IMR-90 (cell line): ENCODE measurements around the gene PLA2G4B. TPM values are rescaled to one million over a fixed set of nuclear protein-coding genes. Genes with fewer than 3 reads are reported as not detected.

Source experiments
- ATAC-seq: fragments of 200-7000 bp; cut with Tn5 transposase; 2 replicates; pipeline ENCODE4 v1.9.1; 2020; ENCODE audit warnings: low read depth, mild to moderate bottlenecking, moderate library complexity
- BruUV-seq: library from RNA; stranded (reverse); fragments of 400-500 nt; replicated peaks from 2 replicates; lab custom pipeline; 2021; lab: Mats Ljungman, UMichigan
- CTCF ChIA-PET: fragments of 300-600 bp; formaldehyde crosslinking; extraction: SDS; loops from one replicate; lab custom pipeline; 2021; ENCODE audit warnings: antibody characterized with exemption; lab: Yijun Ruan, JAX
- POLR2A ChIA-PET: fragments of 300-600 bp; sonication (Branson Sonifier 250); formaldehyde crosslinking; loops from one replicate; lab custom pipeline; 2022; ENCODE audit warnings: antibody characterized with exemption; ENCODE audit not compliant: unreplicated experiment; lab: Charles Lee
- DNase-seq: peaks from one replicate; pipeline ENCODE4 v3.0.0; 2013
- H2AFZ ChIP-seq: replicated peaks from 2 replicates; pipeline ENCODE3; 2013; ENCODE audit warnings: low read length, mild to moderate bottlenecking; ENCODE audit not compliant: poor library complexity
- H2AK5ac ChIP-seq: 2 replicates; pipeline ENCODE4 v1.6.1; 2013; ENCODE audit warnings: low read depth, low read length, inconsistent platforms
- H2AK9ac ChIP-seq: replicated peaks from 2 replicates; pipeline ENCODE3; 2013; ENCODE audit warnings: mild to moderate bottlenecking, low read depth, low read length, moderate library complexity; ENCODE audit not compliant: poor library complexity
- H2BK120ac ChIP-seq: 2 replicates; pipeline ENCODE4 v1.6.1; 2013; ENCODE audit warnings: low read depth, low read length, inconsistent platforms
- H2BK15ac ChIP-seq: 3 replicates; pipeline ENCODE4 v1.6.1; 2013; ENCODE audit warnings: low read depth, low read length, inconsistent platforms
- H2BK20ac ChIP-seq: 2 replicates; pipeline ENCODE4 v1.6.1; 2013; ENCODE audit warnings: low read depth, mild to moderate bottlenecking, inconsistent platforms, low read length, moderate library complexity
- H2BK5ac ChIP-seq: 2 replicates; pipeline ENCODE4 v1.6.1; 2013; ENCODE audit warnings: mild to moderate bottlenecking, low read depth, low read length, inconsistent platforms; ENCODE audit not compliant: poor library complexity, severe bottlenecking
- H3K14ac ChIP-seq: replicated peaks from 2 replicates; pipeline ENCODE4 v1.6.1; 2013; ENCODE audit warnings: low read depth, low read length, inconsistent platforms
- H3K18ac ChIP-seq: 2 replicates; pipeline ENCODE4 v1.6.1; 2013; ENCODE audit warnings: low read depth, low read length, control low read depth
- H3K23ac ChIP-seq: 2 replicates; pipeline ENCODE4 v1.6.1; 2013; ENCODE audit warnings: low read depth, low read length, inconsistent platforms
- H3K27ac ChIP-seq: 2 replicates; pipeline ENCODE4 v1.5.1; 2013; ENCODE audit warnings: mild to moderate bottlenecking, control low read depth, low read length; ENCODE audit not compliant: insufficient read depth
- H3K27me3 ChIP-seq: 2 replicates; pipeline ENCODE4 v1.6.1; 2013; ENCODE audit warnings: low read length; ENCODE audit not compliant: control insufficient read depth, insufficient read depth
- H3K36me3 ChIP-seq: 2 replicates; pipeline ENCODE4 v1.6.1; 2013; ENCODE audit warnings: low read length, mixed read lengths; ENCODE audit not compliant: control insufficient read depth, insufficient read depth
- H3K4ac ChIP-seq: 2 replicates; pipeline ENCODE4 v1.6.1; 2013; ENCODE audit warnings: low read depth, low read length, inconsistent platforms
- H3K4me1 ChIP-seq: 2 replicates; pipeline ENCODE4 v1.6.1; 2013; ENCODE audit warnings: low read length, mixed read lengths; ENCODE audit not compliant: control insufficient read depth, insufficient read depth
- H3K4me2 ChIP-seq: 2 replicates; pipeline ENCODE4 v1.6.1; 2013; ENCODE audit warnings: low read depth, mild to moderate bottlenecking, control low read depth, low read length, moderate library complexity
- H3K4me3 ChIP-seq: 2 replicates; pipeline ENCODE4 v1.5.1; 2013; ENCODE audit warnings: low read depth, mild to moderate bottlenecking, control low read depth, low read length, moderate library complexity; ENCODE audit not compliant: insufficient read depth
- H3K56ac ChIP-seq: 2 replicates; pipeline ENCODE4 v1.6.1; 2013; ENCODE audit warnings: low read length, inconsistent platforms; ENCODE audit not compliant: insufficient read depth; ENCODE audit errors: extremely low read depth
- H3K79me1 ChIP-seq, 2 experiments: 2 replicates each; pipeline ENCODE4 v1.6.1; 2013; ENCODE audit warnings: low read length in 2 of 2, inconsistent platforms in 1 of 2, low read depth in 1 of 2
- H3K9ac ChIP-seq: 2 replicates; pipeline ENCODE4 v1.6.1; 2013; ENCODE audit warnings: low read depth, low read length, control low read depth
- H3K9me1 ChIP-seq: 2 replicates; pipeline ENCODE4 v1.6.1; 2013; ENCODE audit warnings: low read length, inconsistent platforms; ENCODE audit not compliant: insufficient read depth
- H3K9me3 ChIP-seq: 2 replicates; pipeline ENCODE4 v1.6.1; 2013; ENCODE audit warnings: low read length; ENCODE audit not compliant: control insufficient read depth, insufficient read depth
- H4K20me1 ChIP-seq: 2 replicates; pipeline ENCODE4 v1.6.1; 2013; ENCODE audit warnings: low read length, inconsistent platforms; ENCODE audit not compliant: insufficient read depth
- H4K5ac ChIP-seq: 2 replicates; pipeline ENCODE4 v1.6.1; 2013; ENCODE audit warnings: mild to moderate bottlenecking, low read depth, low read length, control low read depth
- H4K8ac ChIP-seq, 2 experiments: 2 replicates each; pipeline ENCODE4 v1.6.1; 2013; ENCODE audit warnings: low read depth in 2 of 2, low read length in 2 of 2, control low read depth in 1 of 2, inconsistent platforms in 1 of 2
- H4K91ac ChIP-seq: 2 replicates; pipeline ENCODE4 v1.6.1; 2013; ENCODE audit warnings: low read depth, low read length, inconsistent platforms; ENCODE audit not compliant: insufficient read depth
- BHLHE40 ChIP-seq: fragments of 150-350 bp; IDR thresholded peaks from 2 replicates; pipeline ENCODE4 v1.6.1; 2016; ENCODE audit warnings: mild to moderate bottlenecking, low read depth, low read length
- CEBPB ChIP-seq: IDR thresholded peaks from 2 replicates; pipeline ENCODE4 v1.6.1; 2012; ENCODE audit warnings: low read depth, low read length, improper control_type of control experiment
- CHD1 ChIP-seq: IDR thresholded peaks from 2 replicates; pipeline ENCODE4 v1.6.1; 2012; ENCODE audit warnings: low read depth, low read length, improper control_type of control experiment
- FOS ChIP-seq: fragments of 150-350 bp; IDR thresholded peaks from 2 replicates; pipeline ENCODE4 v1.6.1; 2016; ENCODE audit warnings: low read depth, low read length
- MAFK ChIP-seq: IDR thresholded peaks from 2 replicates; pipeline ENCODE4 v1.6.1; 2012; ENCODE audit warnings: low read depth, low read length, improper control_type of control experiment
- MAZ ChIP-seq: IDR thresholded peaks from 2 replicates; pipeline ENCODE4 v1.6.1; 2012; ENCODE audit warnings: low read depth, mild to moderate bottlenecking, low read length, improper control_type of control experiment, moderate library complexity, borderline replicate concordance
- MXI1 ChIP-seq: IDR thresholded peaks from 2 replicates; pipeline ENCODE4 v1.6.1; 2012; ENCODE audit warnings: low read depth, mild to moderate bottlenecking, low read length, moderate library complexity, borderline replicate concordance
- NFE2L2 ChIP-seq: fragments of 150-350 bp; IDR thresholded peaks from 2 replicates; pipeline ENCODE4 v1.6.1; 2016; ENCODE audit warnings: low read depth, mild to moderate bottlenecking, low read length
- POLR2A ChIP-seq: IDR thresholded peaks from 2 replicates; pipeline ENCODE4 v1.6.1; 2012; ENCODE audit warnings: mild to moderate bottlenecking, low read depth, low read length
- RAD21 ChIP-seq: IDR thresholded peaks from 2 replicates; pipeline ENCODE4 v1.6.1; 2012; ENCODE audit warnings: low read length, improper control_type of control experiment
- RFX5 ChIP-seq: IDR thresholded peaks from 2 replicates; pipeline ENCODE4 v1.8.0; 2012; ENCODE audit warnings: low read depth, mild to moderate bottlenecking, low read length, moderate library complexity
- SMC3 ChIP-seq: fragments of 150-350 bp; IDR thresholded peaks from 2 replicates; pipeline ENCODE4 v1.6.1; 2016; ENCODE audit warnings: low read depth, mild to moderate bottlenecking, antibody characterized with exemption, low read length, moderate library complexity
- WGBS, 2 experiments: methylation state at CpG; one replicate each; pipeline versions ENCODE4 v1.1.5 to v1.1.7; 2013; ENCODE audit warnings: missing lambda C conversion rate in 2 of 2; ENCODE audit not compliant: insufficient read length in 1 of 2; ENCODE audit errors: extremely low coverage in 2 of 2; 5-methylcytosine and 5-hydroxymethylcytosine counted together
- dilution Hi-C: fragments of 300-500 bp; cut with HindIII; formaldehyde crosslinking; loops from one replicate; pipeline ENCODE4 v1.14.3; 2018; ENCODE audit warnings: low sequenced_read_pairs; ENCODE audit not compliant: unreplicated experiment
- in situ Hi-C: fragments of 300-500 bp; cut with MboI; formaldehyde crosslinking; loops from 3 replicates; pipeline ENCODE4 v1.14.3; 2019; ENCODE audit warnings: low sequenced_read_pairs, inconsistent platforms, mixed read lengths
- intact Hi-C: fragments of 100-400 bp; cut with micrococcal nuclease; formaldehyde crosslinking; loops from 2 replicates; pipeline ENCODE4 v1.10.0; 2022
- polyA plus RNA-seq, 3 experiments: library from polyadenylated mRNA; depleted of rRNA; stranded (reverse); fragments of >200 nt; gene quantifications; 2 replicates each; pipeline ENCODE4 v1.2.3, GENCODE V29; 2012; ENCODE audit warnings: low replicate concordance in 1 of 3
- total RNA-seq: library from RNA; depleted of rRNA; stranded (reverse); fragments of >200 nt; gene quantifications from 2 replicates; pipeline ENCODE4 v1.2.3, GENCODE V29; 2012
- TF ChIP-seq, protein P1 (sequence below): fragments of 150-350 bp; IDR thresholded peaks from 2 replicates; pipeline ENCODE4 v1.6.1; 2017; ENCODE audit warnings: mild to moderate bottlenecking, antibody characterized with exemption, low read length, low read depth
- TF ChIP-seq, protein P2 (sequence below): fragments of 150-350 bp; IDR thresholded peaks from 2 replicates; pipeline ENCODE4 v1.6.1; 2016; ENCODE audit warnings: low read depth, mild to moderate bottlenecking, low read length, moderate library complexity, borderline replicate concordance
- TF ChIP-seq, protein P3 (sequence below): conservative IDR thresholded peaks from 2 replicates; pipeline ENCODE4 v1.5.1; 2012; ENCODE audit warnings: mild to moderate bottlenecking, low read depth, low read length, improper control_type of control experiment

Gene PLA2G4B
- total and polyA plus RNA-seq, 2 of the 4 experiments (the other 2 are of a cell fraction), result 0.18 to 3.1 TPM

DNA sequence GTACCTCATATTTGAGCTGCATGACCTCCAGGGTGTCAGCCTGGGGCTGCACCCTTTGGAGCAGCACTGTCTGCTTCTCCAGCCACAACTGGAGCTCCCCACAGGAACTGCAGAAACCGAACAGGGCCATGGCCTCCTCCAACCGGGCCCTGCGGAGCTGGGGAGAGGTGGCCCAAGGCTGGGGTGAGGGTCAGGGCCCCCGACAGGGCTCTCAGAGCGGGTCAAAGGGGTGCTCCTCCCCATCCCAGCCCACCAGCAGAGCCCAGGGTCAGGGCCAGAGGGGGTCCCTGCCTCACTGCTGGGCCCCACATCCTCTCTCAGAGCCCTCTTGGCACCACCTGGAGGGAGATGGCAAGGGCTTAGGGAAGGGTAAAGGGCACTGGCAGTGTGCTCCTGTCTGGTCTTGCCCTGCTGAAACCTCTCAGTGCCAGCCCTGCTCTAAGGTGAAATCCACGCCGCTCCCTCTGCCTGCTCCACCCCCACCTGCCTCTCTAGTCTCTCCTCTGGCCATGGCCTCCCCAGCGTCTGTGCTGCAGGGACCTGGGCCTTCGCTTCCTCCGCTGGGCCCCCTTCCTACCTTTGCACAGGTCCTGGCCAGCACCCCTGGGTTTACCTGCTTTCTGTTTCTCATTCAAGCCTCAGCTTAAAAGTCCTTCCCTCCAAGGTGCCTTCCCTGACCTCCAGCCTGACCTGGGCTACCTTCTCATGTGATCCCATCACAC, 41.7 kb downstream of the PLA2G4B start:
- Histone ChIP-seq H2AK9ac (no peak overlapping the region), H2AK5ac (no peak overlapping the region), H2BK120ac (no peak overlapping the region), H3K27me3 (peaks cover 39% of the 10 kb centered on the region), H3K9me1 (no peaks in the 10 kb centered on the region), H2AFZ (no peak overlapping the region), H3K4me3 (no peak overlapping the region), H3K27ac (no peak overlapping the region), H3K56ac (no peak overlapping the region), H4K91ac (no peak overlapping the region), H3K4ac (no peak overlapping the region), H2BK20ac (no peak overlapping the region), H3K4me2 (no peak overlapping the region), H3K9ac (no peak overlapping the region), H3K23ac (no peak overlapping the region), H3K4me1 (0 out of 2 replicates have a peak, but pooled peaks cover 2% of the 10 kb centered on the region), H4K20me1 (peaks cover 9% of the 10 kb centered on the region; the same call in 1 of the 2 replicates), H4K5ac (no peak overlapping the region), H3K14ac (no peak overlapping the region), H4K8ac (no peak overlapping the region), H3K18ac (no peak overlapping the region), H2BK15ac (no peak overlapping the region), H3K79me1 (no peaks in the 10 kb centered on the region), H3K36me3 (no peaks in the 10 kb centered on the region), H3K9me3 (no peaks in the 10 kb centered on the region), H2BK5ac (no peak overlapping the region)
- no TSS peak for BruUV-seq
- intact Hi-C loops, result no loop called here
- no peak for ATAC-seq
- dilution Hi-C loops, result no loop called here
- POLR2A ChIA-PET, result interaction anchor here (0.6 kb wide), 1 partner anchor 64 kb away, joined by 3 read pairs; no protein-coding TSS in a partner anchor
- WGBS, 2 experiments, result no CpG with 5 or more reads among the region's 10 CpGs
- no peak for DNase-seq
- in situ Hi-C loops, result no loop called here
- CTCF ChIA-PET, result interaction anchor here (1.1 kb wide), 1 partner anchor 24 kb away, joined by 4 read pairs; no protein-coding TSS in a partner anchor
- TF ChIP-seq, protein P1, sequence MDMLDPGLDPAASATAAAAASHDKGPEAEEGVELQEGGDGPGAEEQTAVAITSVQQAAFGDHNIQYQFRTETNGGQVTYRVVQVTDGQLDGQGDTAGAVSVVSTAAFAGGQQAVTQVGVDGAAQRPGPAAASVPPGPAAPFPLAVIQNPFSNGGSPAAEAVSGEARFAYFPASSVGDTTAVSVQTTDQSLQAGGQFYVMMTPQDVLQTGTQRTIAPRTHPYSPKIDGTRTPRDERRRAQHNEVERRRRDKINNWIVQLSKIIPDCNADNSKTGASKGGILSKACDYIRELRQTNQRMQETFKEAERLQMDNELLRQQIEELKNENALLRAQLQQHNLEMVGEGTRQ, result no peak
- TF ChIP-seq MAZ, result no peak
- TF ChIP-seq RAD21, result no peak
- TF ChIP-seq CEBPB, result no peak
- TF ChIP-seq MXI1, result no peak
- TF ChIP-seq SMC3, result no peak
- TF ChIP-seq, protein P2, sequence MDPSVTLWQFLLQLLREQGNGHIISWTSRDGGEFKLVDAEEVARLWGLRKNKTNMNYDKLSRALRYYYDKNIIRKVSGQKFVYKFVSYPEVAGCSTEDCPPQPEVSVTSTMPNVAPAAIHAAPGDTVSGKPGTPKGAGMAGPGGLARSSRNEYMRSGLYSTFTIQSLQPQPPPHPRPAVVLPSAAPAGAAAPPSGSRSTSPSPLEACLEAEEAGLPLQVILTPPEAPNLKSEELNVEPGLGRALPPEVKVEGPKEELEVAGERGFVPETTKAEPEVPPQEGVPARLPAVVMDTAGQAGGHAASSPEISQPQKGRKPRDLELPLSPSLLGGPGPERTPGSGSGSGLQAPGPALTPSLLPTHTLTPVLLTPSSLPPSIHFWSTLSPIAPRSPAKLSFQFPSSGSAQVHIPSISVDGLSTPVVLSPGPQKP, result no peak
- TF ChIP-seq, protein P3, sequence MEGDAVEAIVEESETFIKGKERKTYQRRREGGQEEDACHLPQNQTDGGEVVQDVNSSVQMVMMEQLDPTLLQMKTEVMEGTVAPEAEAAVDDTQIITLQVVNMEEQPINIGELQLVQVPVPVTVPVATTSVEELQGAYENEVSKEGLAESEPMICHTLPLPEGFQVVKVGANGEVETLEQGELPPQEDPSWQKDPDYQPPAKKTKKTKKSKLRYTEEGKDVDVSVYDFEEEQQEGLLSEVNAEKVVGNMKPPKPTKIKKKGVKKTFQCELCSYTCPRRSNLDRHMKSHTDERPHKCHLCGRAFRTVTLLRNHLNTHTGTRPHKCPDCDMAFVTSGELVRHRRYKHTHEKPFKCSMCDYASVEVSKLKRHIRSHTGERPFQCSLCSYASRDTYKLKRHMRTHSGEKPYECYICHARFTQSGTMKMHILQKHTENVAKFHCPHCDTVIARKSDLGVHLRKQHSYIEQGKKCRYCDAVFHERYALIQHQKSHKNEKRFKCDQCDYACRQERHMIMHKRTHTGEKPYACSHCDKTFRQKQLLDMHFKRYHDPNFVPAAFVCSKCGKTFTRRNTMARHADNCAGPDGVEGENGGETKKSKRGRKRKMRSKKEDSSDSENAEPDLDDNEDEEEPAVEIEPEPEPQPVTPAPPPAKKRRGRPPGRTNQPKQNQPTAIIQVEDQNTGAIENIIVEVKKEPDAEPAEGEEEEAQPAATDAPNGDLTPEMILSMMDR, result no peak
- no peak for TF ChIP-seq CHD1
- no peak for TF ChIP-seq BHLHE40
- TF ChIP-seq FOS, result no peak
- TF ChIP-seq MAFK, result no peak
- TF ChIP-seq RFX5, result no peak
- no peak for TF ChIP-seq POLR2A
- TF ChIP-seq NFE2L2, result no peak
